Colonic mucosa (tissue), 4 donors: ENCODE results near the gene FRMD1. TPM values are rescaled to one million over a fixed set of nuclear protein-coding genes. Genes with fewer than 3 reads are reported as not detected.

Experiments used
- DNase-seq: peaks from one replicate; pipeline ENCODE4 v3.0.0-alpha.2; 2020
- H3K27ac ChIP-seq: fragments of 200-600 bp; one replicate; pipeline ENCODE4 v1.8.0; 2021
- H3K27me3 ChIP-seq: fragments of 200-600 bp; one replicate; pipeline ENCODE4 v1.8.0; 2021
- H3K36me3 ChIP-seq: fragments of 200-600 bp; one replicate; pipeline ENCODE4 v1.8.0; 2021
- H3K4me1 ChIP-seq: fragments of 200-600 bp; one replicate; pipeline ENCODE4 v1.8.0; 2021; ENCODE audit warnings: mild to moderate bottlenecking
- H3K4me3 ChIP-seq: fragments of 200-600 bp; one replicate; pipeline ENCODE4 v1.8.0; 2021
- H3K9ac ChIP-seq, 2 donors: one replicate each; pipeline ENCODE4 v1.7.0; 2013; ENCODE audit warnings: control low read depth in 2 of 2, low read depth in 2 of 2, low read length in 2 of 2
- H3K9me3 ChIP-seq: fragments of 200-600 bp; one replicate; pipeline ENCODE4 v1.8.0; 2021
- intact Hi-C: fragments of 100-400 bp; cut with DNase I; formaldehyde crosslinking; loops from one replicate; pipeline ENCODE4 v1.14.1; 2022
- total RNA-seq, 2 donors: library from RNA; stranded (reverse); fragmentation: NEBNext Ultra II Directional in 1 of 2; extraction: Animal tissue kit (Norgen Biotek cat#: 25700) in 1 of 2; gene quantifications; one replicate each; pipeline ENCODE4 v1.2.1, GENCODE V29; 2021
- TF ChIP-seq, protein P1 (sequence below): fragments of 200-600 bp; IDR thresholded peaks from one replicate; pipeline ENCODE4 v1.8.0; 2022; ENCODE audit warnings: antibody characterized with exemption, mild to moderate bottlenecking
- donor health status: healthy.
- donor health status: DM: no; HTN: no; CAD: no.
- donor health status: DM: no; HTN: no; CAD: no.

The FRMD1 gene
- total RNA-seq, 2 donors from 2014 or later = 2.3 to 21.0 TPM

DNA sequence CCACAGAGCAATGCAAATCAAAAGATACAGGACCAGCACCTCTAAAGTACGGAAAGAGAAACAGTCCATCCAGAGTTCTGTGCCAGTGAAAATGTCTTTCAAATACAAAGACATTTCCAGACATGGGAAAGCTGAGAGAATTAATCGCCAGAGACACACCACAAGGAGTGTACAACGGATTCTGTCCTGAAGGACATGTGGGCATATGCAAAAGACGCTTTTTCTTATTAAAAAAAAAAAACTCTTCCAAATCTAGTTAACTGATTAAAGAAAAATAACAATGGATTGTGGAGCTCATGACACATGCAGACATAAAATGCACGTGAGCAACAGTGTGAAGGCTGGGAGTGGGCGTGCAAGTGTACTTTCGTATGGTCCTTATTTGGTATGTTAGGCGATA is 58.8 kb downstream of the FRMD1 start:
- TF ChIP-seq, protein P1, sequence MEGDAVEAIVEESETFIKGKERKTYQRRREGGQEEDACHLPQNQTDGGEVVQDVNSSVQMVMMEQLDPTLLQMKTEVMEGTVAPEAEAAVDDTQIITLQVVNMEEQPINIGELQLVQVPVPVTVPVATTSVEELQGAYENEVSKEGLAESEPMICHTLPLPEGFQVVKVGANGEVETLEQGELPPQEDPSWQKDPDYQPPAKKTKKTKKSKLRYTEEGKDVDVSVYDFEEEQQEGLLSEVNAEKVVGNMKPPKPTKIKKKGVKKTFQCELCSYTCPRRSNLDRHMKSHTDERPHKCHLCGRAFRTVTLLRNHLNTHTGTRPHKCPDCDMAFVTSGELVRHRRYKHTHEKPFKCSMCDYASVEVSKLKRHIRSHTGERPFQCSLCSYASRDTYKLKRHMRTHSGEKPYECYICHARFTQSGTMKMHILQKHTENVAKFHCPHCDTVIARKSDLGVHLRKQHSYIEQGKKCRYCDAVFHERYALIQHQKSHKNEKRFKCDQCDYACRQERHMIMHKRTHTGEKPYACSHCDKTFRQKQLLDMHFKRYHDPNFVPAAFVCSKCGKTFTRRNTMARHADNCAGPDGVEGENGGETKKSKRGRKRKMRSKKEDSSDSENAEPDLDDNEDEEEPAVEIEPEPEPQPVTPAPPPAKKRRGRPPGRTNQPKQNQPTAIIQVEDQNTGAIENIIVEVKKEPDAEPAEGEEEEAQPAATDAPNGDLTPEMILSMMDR = no peak
- Histone ChIP-seq H3K9me3 (no peaks in the 10 kb centered on the region), H3K9ac (no peak overlapping the region), H3K27me3 (no peaks in the 10 kb centered on the region), H3K36me3 (no peaks in the 10 kb centered on the region), H3K4me1 (no peaks in the 10 kb centered on the region), H3K27ac (no peak overlapping the region), H3K4me3 (no peak overlapping the region)
- no peak for DNase-seq
- intact Hi-C loops = no loop called here

DNA sequence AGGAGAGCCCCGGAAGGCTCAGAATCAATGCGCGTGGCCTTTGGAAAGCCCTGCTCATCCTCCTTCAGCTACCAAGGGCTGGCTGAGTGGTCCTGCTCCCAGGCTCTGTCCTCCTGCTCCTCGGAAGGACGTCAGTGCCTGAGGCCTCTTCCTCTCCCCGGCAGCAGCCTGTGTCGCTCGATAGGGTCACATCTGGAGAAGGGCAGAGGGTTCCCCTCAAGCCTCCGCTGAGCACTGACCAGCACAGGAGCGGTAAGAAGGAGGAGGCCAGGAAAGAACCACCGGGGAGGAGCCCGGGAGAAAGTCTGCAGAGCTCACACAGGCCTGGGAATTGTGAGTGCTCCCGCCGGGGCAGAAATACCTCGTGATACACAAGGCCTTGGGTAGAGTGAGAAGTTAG is 60.3 kb downstream of the FRMD1 start:
- no peak for DNase-seq
- H3K36me3 ChIP-seq = no peaks in the 10 kb centered on the region
- TF ChIP-seq, protein P1 = no peak
- H3K4me1 ChIP-seq = no peaks in the 10 kb centered on the region
- H3K27ac ChIP-seq = no peak overlapping the region
- H3K4me3 ChIP-seq = no peak overlapping the region
- H3K9ac ChIP-seq = no peak overlapping the region
- no peaks in the 10 kb centered on the region for H3K9me3 ChIP-seq
- H3K27me3 ChIP-seq = no peaks in the 10 kb centered on the region
- intact Hi-C loops = no loop called here

DNA sequence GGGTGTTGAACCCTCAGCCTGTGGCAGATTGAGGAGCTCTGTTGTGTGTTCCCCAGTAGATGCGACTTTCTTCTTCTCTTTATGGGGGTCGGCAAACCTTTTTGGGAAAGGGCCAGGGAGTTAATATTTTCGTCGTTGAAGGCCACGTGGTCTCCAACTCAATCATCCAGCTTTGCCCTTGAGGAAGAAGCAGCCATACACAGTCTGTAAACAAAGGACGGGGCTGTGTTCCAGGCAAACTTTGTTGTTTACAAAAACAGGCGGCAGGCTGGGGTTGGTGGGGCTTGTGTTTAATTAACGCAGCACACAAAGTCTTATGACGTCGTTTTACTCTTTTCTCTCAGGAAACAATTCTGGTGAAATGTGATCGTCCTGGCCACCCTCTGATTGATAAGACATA is 61.4 kb downstream of the FRMD1 start:
- no peak for DNase-seq
- intact Hi-C loops = no loop called here
- H3K9ac ChIP-seq = no peak overlapping the region

DNA sequence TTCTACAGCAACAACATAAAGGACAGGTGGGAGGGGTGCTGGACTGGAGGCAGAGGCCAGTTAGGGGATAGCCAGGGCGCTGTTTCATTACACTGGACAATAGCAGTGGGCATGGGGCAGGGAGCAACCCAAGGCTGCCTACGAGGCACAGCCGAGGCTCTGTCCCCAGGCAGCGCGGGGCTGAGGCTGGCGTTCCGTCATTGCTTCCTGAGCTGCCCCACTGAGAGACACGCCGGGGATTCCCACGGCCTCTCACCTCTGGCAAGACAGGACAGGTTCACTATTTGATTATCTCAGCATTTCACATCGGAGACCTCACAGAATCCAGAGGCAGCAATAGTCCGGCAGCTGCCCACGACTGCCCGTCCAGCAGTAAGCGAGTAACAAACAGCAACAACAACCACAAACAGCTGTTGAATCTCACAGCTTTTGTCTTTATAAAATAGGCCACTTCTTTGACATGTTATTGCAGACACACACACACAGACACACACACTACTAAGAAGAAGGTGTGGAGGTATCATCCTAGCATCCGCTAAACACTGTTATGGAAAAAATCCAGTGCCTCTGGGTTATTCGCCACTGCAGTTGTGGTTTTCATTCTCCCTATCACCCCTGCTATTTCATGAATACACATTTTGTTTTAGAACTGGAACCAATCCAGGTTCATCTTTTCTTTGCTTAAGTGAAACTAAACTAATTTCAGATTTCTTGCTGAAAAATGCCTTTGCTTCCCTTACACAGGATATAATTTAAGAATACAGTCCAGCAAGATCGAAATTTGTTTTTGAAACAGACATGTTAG is 62.1 kb downstream of the FRMD1 start:
- Histone ChIP-seq H3K9ac (peak overlapping the region in 1 of 2 donors; percentile 34), H3K27me3 (no peaks in the 10 kb centered on the region), H3K4me3 (no peak overlapping the region), H3K4me1 (no peaks in the 10 kb centered on the region), H3K36me3 (no peaks in the 10 kb centered on the region), H3K9me3 (no peaks in the 10 kb centered on the region), H3K27ac (no peak overlapping the region)
- intact Hi-C loops = no loop called here
- TF ChIP-seq, protein P1 = no peak
- DNase-seq = peak; percentile 14

More for the DNA sequence above, 61.4 kb downstream of the FRMD1 start:
- Histone ChIP-seq H3K4me3 (no peak overlapping the region), H3K4me1 (no peaks in the 10 kb centered on the region), H3K27ac (no peak overlapping the region), H3K27me3 (no peaks in the 10 kb centered on the region), H3K36me3 (no peaks in the 10 kb centered on the region), H3K9me3 (no peaks in the 10 kb centered on the region)
- TF ChIP-seq, protein P1 = no peak

DNA sequence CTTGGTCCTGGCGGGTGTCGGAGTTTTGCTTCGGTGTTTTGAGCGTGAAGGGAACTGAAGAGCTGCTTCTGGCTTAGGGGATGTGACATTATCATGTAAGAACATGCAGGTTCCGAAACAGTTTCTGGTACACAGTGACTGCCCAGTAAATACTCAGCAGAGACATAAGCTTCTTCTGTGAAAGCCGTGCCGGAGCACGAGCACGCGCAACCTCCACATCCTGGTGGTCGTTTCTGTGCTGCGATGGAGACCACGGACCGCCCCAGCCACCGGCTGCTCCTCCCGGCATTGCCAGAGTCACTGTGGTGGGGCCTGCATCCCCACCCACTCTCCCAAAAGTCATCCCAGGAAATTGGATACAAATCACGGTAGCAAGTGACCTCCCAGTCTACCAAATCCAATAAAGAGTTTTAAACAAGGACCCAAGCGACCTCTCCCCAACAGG is 62.8 kb downstream of the FRMD1 start:
- DNase-seq = no peak
- no peak overlapping the region for H3K4me3 ChIP-seq
- H3K36me3 ChIP-seq = no peaks in the 10 kb centered on the region
- peak overlapping the region in 1 of 2 donors; percentile 34 for H3K9ac ChIP-seq
- TF ChIP-seq, protein P1 = no peak
- no peaks in the 10 kb centered on the region for H3K9me3 ChIP-seq
- H3K27ac ChIP-seq = no peak overlapping the region
- no peaks in the 10 kb centered on the region for H3K4me1 ChIP-seq
- intact Hi-C loops = no loop called here
- no peaks in the 10 kb centered on the region for H3K27me3 ChIP-seq
